ENCODE results near the gene IQSEC1.

GRCh38 chr3:12919205-12919604, 154.0 kb downstream of the IQSEC1 start:
- TF ChIP-seq CTCF (IDR thresholded peaks at IDR 0.05): no peak
- TF ChIP-seq POLR2A (IDR thresholded peaks at IDR 0.05): no peak
- no peak for TF ChIP-seq EP300 (IDR thresholded peaks at IDR 0.05)

All from sigmoid colon (tissue), 4 donors.